K562 (cell line): ENCODE measurements around the gene TRMT44. TPM values are rescaled to one million over a fixed set of nuclear protein-coding genes. Genes with fewer than 3 reads are reported as not detected.

Experiments used
- BRF2 ChIP-seq: IDR thresholded peaks from 3 replicates; pipeline ENCODE4 v1.6.1; 2011; ENCODE audit warnings: borderline replicate concordance, mild to moderate bottlenecking; ENCODE audit not compliant: insufficient read length, insufficient read depth
- CEBPG ChIP-seq, 3 experiments: fragments of 200-800 bp in 1 of 3; sonication (Bioruptor generic) in 1 of 3; sonication (generic) in 1 of 3; formaldehyde crosslinking in 1 of 3; IDR thresholded peaks in 2 of 3; conservative IDR thresholded peaks in 1 of 3; 2 replicates each; pipeline versions ENCODE4 v1.6.1 to v1.8.0; 2016 to 2022; ENCODE audit warnings: missing compliant biosample characterization in 2 of 3, missing genetic modification characterization in 2 of 3, mild to moderate bottlenecking in 1 of 3, missing genetic modification reagents in 1 of 3
- CSDE1 ChIP-seq, 2 experiments: fragments of 450-650 bp; IDR thresholded peaks; 2 replicates each; pipeline ENCODE4 v1.6.1; 2016; ENCODE audit warnings: mild to moderate bottlenecking in 1 of 2
- MIER1 ChIP-seq: fragments of 450-650 bp; IDR thresholded peaks from 2 replicates; pipeline ENCODE4 v1.6.1; 2016; ENCODE audit warnings: antibody characterized with exemption, mild to moderate bottlenecking, low read depth
- MXD1 ChIP-seq: fragments of 250-450 bp; sonication (Bioruptor Pico); IDR thresholded peaks from 2 replicates; pipeline ENCODE4 v1.8.0; 2021; ENCODE audit warnings: borderline replicate concordance, mild to moderate bottlenecking, moderate library complexity; ENCODE audit not compliant: poor library complexity, severe bottlenecking
- NEUROD1 ChIP-seq: fragments of 150-350 bp; IDR thresholded peaks from 2 replicates; pipeline ENCODE4 v1.6.1; 2014; ENCODE audit warnings: borderline replicate concordance, low read length, low read depth; ENCODE audit not compliant: partially characterized antibody
- OTX1 ChIP-seq: fragments of 450-650 bp; formaldehyde crosslinking; IDR thresholded peaks from 2 replicates; pipeline ENCODE4 v1.4.0; 2022; ENCODE audit warnings: mild to moderate bottlenecking
- PHB2 ChIP-seq: fragments of 450-650 bp; IDR thresholded peaks from 2 replicates; pipeline ENCODE4 v1.6.1; 2017; ENCODE audit warnings: low read depth
- POLR2G ChIP-seq: fragments of 200-400 bp; formaldehyde crosslinking; IDR thresholded peaks from 2 replicates; pipeline ENCODE4 v1.6.1; 2017; ENCODE audit warnings: low read depth, mild to moderate bottlenecking, antibody characterized with exemption, low read length, moderate library complexity
- SETDB1 ChIP-seq: IDR thresholded peaks from one replicate; pipeline ENCODE4 v1.6.1; 2012; ENCODE audit warnings: low read length, control low read depth, inconsistent platforms
- SMAD4 ChIP-seq: fragments of 250-450 bp; sonication (Bioruptor Pico); conservative IDR thresholded peaks from 2 replicates; pipeline ENCODE4 v1.8.0; 2021; ENCODE audit warnings: inconsistent platforms, mild to moderate bottlenecking, moderate library complexity
- SREBF1 ChIP-seq: fragments of 150-350 bp; IDR thresholded peaks from 2 replicates; pipeline ENCODE4 v1.6.1; 2014; ENCODE audit warnings: antibody characterized with exemption, low read depth, low read length, borderline replicate concordance
- TFAP4 ChIP-seq: sonication (generic); formaldehyde crosslinking; IDR thresholded peaks from 2 replicates; pipeline ENCODE4 v1.8.0; 2022; ENCODE audit warnings: missing genetic modification reagents, mild to moderate bottlenecking, moderate library complexity, borderline replicate concordance
- THRAP3 ChIP-seq: fragments of 450-650 bp; IDR thresholded peaks from 2 replicates; pipeline ENCODE4 v1.6.1; 2016; ENCODE audit warnings: mild to moderate bottlenecking, inconsistent platforms, borderline replicate concordance
- VEZF1 ChIP-seq: fragments of 200-800 bp; sonication (Bioruptor generic); IDR thresholded peaks from 2 replicates; pipeline ENCODE4 v1.6.1; 2017; ENCODE audit warnings: missing genetic modification characterization, missing compliant biosample characterization
- ZBTB12 ChIP-seq: fragments of 250-450 bp; sonication (Bioruptor Pico); IDR thresholded peaks from 2 replicates; pipeline ENCODE4 v1.4.0; 2020
- ZBTB17 ChIP-seq: fragments of 450-650 bp; formaldehyde crosslinking; IDR thresholded peaks from 2 replicates; pipeline ENCODE4 v1.4.0; 2020; ENCODE audit warnings: mild to moderate bottlenecking
- ZNF124 ChIP-seq: sonication (generic); formaldehyde crosslinking; IDR thresholded peaks from 2 replicates; pipeline ENCODE4 v1.8.1; 2022; ENCODE audit warnings: missing genetic modification reagents
- ZNF253 ChIP-seq: fragments of 250-450 bp; sonication (Bioruptor Pico); conservative IDR thresholded peaks from 2 replicates; pipeline ENCODE4 v1.6.1; 2021; ENCODE audit warnings: mild to moderate bottlenecking
- ZNF316 ChIP-seq: fragments of 450-650 bp; IDR thresholded peaks from 2 replicates; pipeline ENCODE4 v1.6.1; 2016
- polyA plus RNA-seq, 8 experiments: library from polyadenylated mRNA; depleted of rRNA in 4 of 8; stranded (reverse) in 5 of 8; unstranded in 3 of 8; fragments of >200 nt; fragmentation: Nextera tagmentation in 2 of 8; fragmentation: Illumina TruSeq in 1 of 8; extraction: Ambion mirVana in 2 of 8; extraction: Trizol in 1 of 8; gene quantifications; 2 replicates each; pipeline versions ENCODE4 v1.2.1 to v1.2.3, GENCODE V29; 2011 to 2014; ENCODE audit warnings: inconsistent platforms in 1 of 8, missing spikeins in 1 of 8
- total RNA-seq, 7 experiments: library from RNA; depleted of rRNA in 6 of 7; stranded (reverse); fragments of >200 nt in 6 of 7; fragmentation: Illumina TruSeq in 2 of 7; extraction: Trizol in 2 of 7; gene quantifications; 2 replicates each; pipeline versions ENCODE4 v1.2.1 to v1.2.3, GENCODE V29; 2011 to 2021; ENCODE audit warnings: low replicate concordance in 1 of 7
- TF ChIP-seq, protein P1 (sequence below): sonication (generic); formaldehyde crosslinking; IDR thresholded peaks from 2 replicates; pipeline ENCODE4 v1.8.1; 2023; ENCODE audit warnings: mild to moderate bottlenecking, missing genetic modification reagents

Gene TRMT44
- total and polyA plus RNA-seq, 9 of the 15 experiments (the other 6 are each of a cell fraction or from before 2014, with no cell fraction given): 1.2 to 18.6 (median 10.0) TPM

DNA sequence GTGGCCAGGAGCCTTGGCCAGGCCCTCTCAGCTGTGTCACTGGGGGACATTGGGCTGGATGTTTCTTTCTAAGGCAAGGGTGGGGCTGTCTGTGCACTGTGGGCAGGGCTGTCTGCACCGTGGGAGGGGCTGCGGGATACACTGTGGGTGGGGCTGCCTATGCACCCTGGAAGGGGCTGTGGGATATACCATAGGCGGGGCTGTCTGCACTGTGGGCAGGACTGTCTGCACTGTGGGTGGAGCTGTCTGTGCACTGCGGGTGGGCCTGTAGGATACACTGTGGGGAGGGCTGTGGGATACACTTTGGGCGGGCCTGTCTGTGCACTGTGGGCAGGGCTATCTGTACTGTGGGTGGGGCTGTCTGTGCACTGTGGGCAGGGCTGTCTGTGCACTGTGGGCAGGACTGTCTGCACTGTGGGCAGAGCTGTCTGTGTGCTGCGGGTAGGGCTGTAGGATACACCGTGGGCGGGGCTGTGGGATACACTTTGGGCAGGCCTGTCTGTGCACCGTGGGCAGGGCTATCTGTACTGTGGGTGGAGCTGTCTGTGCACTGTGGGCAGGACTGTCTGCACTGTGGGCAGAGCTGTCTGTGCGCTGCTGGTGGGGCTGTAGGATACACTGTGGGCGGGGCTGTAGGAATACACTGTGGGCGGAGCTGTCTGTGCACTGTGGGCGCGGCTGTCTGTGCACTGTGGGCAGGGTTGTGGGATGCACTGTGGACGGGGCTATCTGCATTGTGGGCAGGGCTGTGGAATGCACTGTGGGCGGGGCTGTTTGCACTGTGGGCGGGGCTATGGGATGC lies 31.1 kb upstream of the TRMT44 start (continued):
- peak; percentile 62; the same call in 1 of the 2 replicates for TF ChIP-seq TFAP4 (CRISPR knock-in tag)
- no peak for TF ChIP-seq PHB2
- no peak for TF ChIP-seq NEUROD1
- TF ChIP-seq ZNF316: no peak
- TF ChIP-seq OTX1 (CRISPR knock-in tag): no peak
- TF ChIP-seq ZNF253 (CRISPR knock-in tag): no peak
- no peak for TF ChIP-seq SREBF1
- TF ChIP-seq, protein P1, sequence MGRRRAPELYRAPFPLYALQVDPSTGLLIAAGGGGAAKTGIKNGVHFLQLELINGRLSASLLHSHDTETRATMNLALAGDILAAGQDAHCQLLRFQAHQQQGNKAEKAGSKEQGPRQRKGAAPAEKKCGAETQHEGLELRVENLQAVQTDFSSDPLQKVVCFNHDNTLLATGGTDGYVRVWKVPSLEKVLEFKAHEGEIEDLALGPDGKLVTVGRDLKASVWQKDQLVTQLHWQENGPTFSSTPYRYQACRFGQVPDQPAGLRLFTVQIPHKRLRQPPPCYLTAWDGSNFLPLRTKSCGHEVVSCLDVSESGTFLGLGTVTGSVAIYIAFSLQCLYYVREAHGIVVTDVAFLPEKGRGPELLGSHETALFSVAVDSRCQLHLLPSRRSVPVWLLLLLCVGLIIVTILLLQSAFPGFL (CRISPR knock-in tag): peak; percentile 36; the same call in 1 of the 2 replicates
- TF ChIP-seq ZNF124 (CRISPR knock-in tag): no peak
- 0 out of 2 replicates have a peak, but pooled peaks have one; percentile 28 for TF ChIP-seq SMAD4 (CRISPR knock-in tag)
- TF ChIP-seq ZBTB17 (CRISPR knock-in tag): no peak
- TF ChIP-seq BRF2: no peak
- no peak for TF ChIP-seq MIER1
- TF ChIP-seq SETDB1: no peak
- TF ChIP-seq POLR2G: peak; percentile 36; the same call in 1 of the 2 replicates
- no peak for TF ChIP-seq THRAP3
- TF ChIP-seq ZBTB12 (CRISPR knock-in tag): no peak
- TF ChIP-seq CSDE1 (IDR thresholded peaks at IDR 0.05): no peak
- TF ChIP-seq CEBPG (CRISPR knock-in tag; IDR thresholded peaks at IDR 0.05): no peak
- TF ChIP-seq CEBPG (tag; conservative IDR thresholded peaks at IDR 0.05 in 1 of 2, IDR thresholded peaks at IDR 0.05 in 1 of 2): no peak
- no peak for TF ChIP-seq MXD1 (CRISPR knock-in tag)
- peak; percentile 28; the same call in 1 of the 2 replicates for TF ChIP-seq VEZF1
